Fibroblast of mammary gland (primary cell): ENCODE measurements around the gene ABCD3.

Source experiments
- DNase-seq: peaks from one replicate; pipeline ENCODE4 v3.0.0-alpha.2; 2010; ENCODE audit warnings: low read depth
- H3K4me3 ChIP-seq: 2 replicates; pipeline ENCODE4 v1.5.1; 2011; ENCODE audit warnings: low read depth, mild to moderate bottlenecking, low read length, moderate library complexity; ENCODE audit not compliant: control insufficient read depth
- CTCF ChIP-seq: conservative IDR thresholded peaks from 2 replicates; pipeline ENCODE4 v1.5.1; 2011; ENCODE audit warnings: low read depth, low read length, inconsistent platforms; ENCODE audit not compliant: control insufficient read depth, insufficient read depth

ABCD3 gene

GRCh38 chr1:94475232-94475631 lies 57.0 kb downstream of the ABCD3 start:
- H3K4me3 ChIP-seq: no peak overlapping the region
- DNase-seq: no peak
- no peak for TF ChIP-seq CTCF

GRCh38 chr1:94479682-94480081 lies 61.5 kb downstream of the ABCD3 start:
- no peak overlapping the region for H3K4me3 ChIP-seq
- no peak for TF ChIP-seq CTCF
- DNase-seq: no peak

- no peak overlapping the region for H3K4me3 ChIP-seq
- peak; percentile 87 for TF ChIP-seq CTCF
- peak; percentile 71 for DNase-seq
Observed at GRCh38 chr1:94481473-94481933, 63.3 kb downstream of the ABCD3 start.

GRCh38 chr1:94486990-94487389 lies 68.8 kb downstream of the ABCD3 start:
- no peak for DNase-seq
- no peak for TF ChIP-seq CTCF
- no peak overlapping the region for H3K4me3 ChIP-seq

- no peak overlapping the region for H3K4me3 ChIP-seq
- no peak for DNase-seq
- no peak for TF ChIP-seq CTCF
Observed at GRCh38 chr1:94490556-94490955, 72.4 kb downstream of the ABCD3 start.

GRCh38 chr1:94496076-94496755 lies 78.0 kb downstream of the ABCD3 start:
- no peak for TF ChIP-seq CTCF
- DNase-seq: no peak
- H3K4me3 ChIP-seq: no peak overlapping the region

GRCh38 chr1:94501426-94501825 lies 83.2 kb downstream of the ABCD3 start:
- no peak for TF ChIP-seq CTCF
- no peak overlapping the region for H3K4me3 ChIP-seq
- DNase-seq: no peak
